KMS-11 (cell line): ENCODE data around the gene PTPRJ.

Experiments used
- H2AFZ ChIP-seq: fragments of 200-600 bp; sonication (generic); 2 replicates; pipeline ENCODE4 v1.6.1; 2016; ENCODE audit warnings: antibody characterized with exemption, mixed run types, low read depth
- H3K27ac ChIP-seq: fragments of 200-600 bp; sonication (generic); 2 replicates; pipeline ENCODE4 v1.6.1; 2016; ENCODE audit warnings: mild to moderate bottlenecking, mixed run types
- H3K27me3 ChIP-seq: fragments of 200-600 bp; sonication (generic); 2 replicates; pipeline ENCODE4 v1.6.1; 2017; ENCODE audit warnings: mild to moderate bottlenecking, low read depth, mixed run types, moderate library complexity; ENCODE audit not compliant: insufficient read depth
- H3K36me3 ChIP-seq: fragments of 200-600 bp; sonication (generic); 2 replicates; pipeline ENCODE4 v1.6.1; 2017; ENCODE audit warnings: mild to moderate bottlenecking, mixed run types; ENCODE audit not compliant: insufficient read depth
- H3K4me1 ChIP-seq: fragments of 200-600 bp; sonication (generic); 2 replicates; pipeline ENCODE4 v1.6.1; 2016; ENCODE audit warnings: mild to moderate bottlenecking, low read depth, mixed run types; ENCODE audit not compliant: poor library complexity, severe bottlenecking
- H3K4me2 ChIP-seq: fragments of 200-600 bp; sonication (generic); 2 replicates; pipeline ENCODE4 v1.7.0; 2016; ENCODE audit warnings: mild to moderate bottlenecking, mixed run types
- H3K4me3 ChIP-seq: fragments of 200-600 bp; sonication (generic); IDR thresholded peaks from 2 replicates; pipeline ENCODE4 v1.6.1; 2017; ENCODE audit warnings: low read depth, low read length, mixed read lengths; ENCODE audit not compliant: insufficient read depth
- H3K79me2 ChIP-seq: fragments of 200-600 bp; sonication (generic); 2 replicates; pipeline ENCODE4 v1.6.1; 2016; ENCODE audit warnings: low read depth, mixed run types; ENCODE audit not compliant: insufficient read depth
- H3K9ac ChIP-seq: fragments of 200-600 bp; sonication (generic); 2 replicates; pipeline ENCODE4 v1.6.1; 2016; ENCODE audit warnings: mild to moderate bottlenecking, mixed run types
- H4K20me1 ChIP-seq: fragments of 200-600 bp; sonication (generic); 2 replicates; pipeline ENCODE4 v1.6.1; 2016; ENCODE audit warnings: mild to moderate bottlenecking, mixed run types; ENCODE audit not compliant: insufficient read depth
- CTCF ChIP-seq: fragments of 200-600 bp; sonication (generic); conservative IDR thresholded peaks from 2 replicates; pipeline ENCODE4 v1.6.1; 2017; ENCODE audit warnings: low read depth, mild to moderate bottlenecking, antibody characterized with exemption, low read length, moderate library complexity, mixed read lengths

The PTPRJ gene

DNA sequence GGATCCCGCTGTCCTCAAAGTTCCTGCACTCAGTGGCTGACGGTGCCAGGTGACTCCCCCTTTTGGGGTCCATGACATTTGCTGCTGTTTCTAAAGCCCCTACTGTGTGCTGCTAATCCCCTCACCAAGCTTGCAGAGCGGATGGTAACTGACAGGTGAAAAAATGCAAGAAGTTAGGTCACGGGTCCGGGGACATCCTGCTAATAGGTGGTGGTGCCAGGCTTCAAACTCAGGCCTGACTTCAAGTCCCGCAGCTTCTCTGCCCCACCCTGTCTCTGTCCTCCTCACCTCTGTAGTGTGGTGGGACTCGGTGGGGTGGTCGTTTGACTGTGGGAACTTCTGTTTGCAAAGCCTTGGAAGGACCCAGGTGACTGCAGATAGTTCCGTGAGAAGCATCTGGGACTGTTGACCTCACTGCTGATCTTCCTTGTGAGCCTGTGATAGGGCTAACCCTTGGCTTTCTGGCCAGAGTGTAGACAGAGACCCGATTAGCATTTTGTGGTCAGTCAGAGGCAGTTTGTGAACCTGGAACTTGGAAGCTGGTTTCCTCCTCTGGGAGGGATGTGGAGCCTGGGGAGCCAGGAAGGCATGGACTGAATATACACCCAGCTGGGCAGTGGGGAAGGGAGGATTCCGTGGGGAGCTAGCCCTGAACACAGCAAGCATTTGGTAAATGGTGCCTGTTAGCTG, 120.8 kb downstream of the PTPRJ start:
- Histone ChIP-seq H3K79me2 (no peaks in the 10 kb centered on the region), H3K9ac (no peak overlapping the region), H3K27me3 (no peaks in the 10 kb centered on the region), H3K4me3 (no peak overlapping the region), H3K4me1 (peaks cover 6% of the 10 kb centered on the region), H4K20me1 (no peaks in the 10 kb centered on the region), H3K27ac (no peak overlapping the region), H3K4me2 (no peak overlapping the region), H3K36me3 (no peaks in the 10 kb centered on the region), H2AFZ (no peak overlapping the region)
- TF ChIP-seq CTCF: no peak

- Histone ChIP-seq H3K4me2 (no peak overlapping the region), H3K4me1 (peaks cover 14% of the 10 kb centered on the region), H3K79me2 (no peaks in the 10 kb centered on the region), H3K9ac (no peak overlapping the region), H3K27me3 (no peaks in the 10 kb centered on the region), H4K20me1 (no peaks in the 10 kb centered on the region), H3K4me3 (no peak overlapping the region), H3K27ac (no peak overlapping the region), H2AFZ (no peak overlapping the region), H3K36me3 (no peaks in the 10 kb centered on the region)
- no peak for TF ChIP-seq CTCF
These were observed 121.6 kb downstream of the PTPRJ start for GRCh38 chr11:48101958-48102357.

- H3K4me1 ChIP-seq: peaks cover 32% of the 10 kb centered on the region
- H3K27me3 ChIP-seq: no peaks in the 10 kb centered on the region
- H3K27ac ChIP-seq: no peak overlapping the region
- no peak overlapping the region for H2AFZ ChIP-seq
- H3K79me2 ChIP-seq: no peaks in the 10 kb centered on the region
- H3K4me3 ChIP-seq: no peak overlapping the region
- H3K9ac ChIP-seq: no peak overlapping the region
- no peaks in the 10 kb centered on the region for H4K20me1 ChIP-seq
- no peak overlapping the region for H3K4me2 ChIP-seq
- no peak for TF ChIP-seq CTCF
- no peaks in the 10 kb centered on the region for H3K36me3 ChIP-seq
These were observed 123.5 kb downstream of the PTPRJ start for GRCh38 chr11:48103621-48104567.

DNA sequence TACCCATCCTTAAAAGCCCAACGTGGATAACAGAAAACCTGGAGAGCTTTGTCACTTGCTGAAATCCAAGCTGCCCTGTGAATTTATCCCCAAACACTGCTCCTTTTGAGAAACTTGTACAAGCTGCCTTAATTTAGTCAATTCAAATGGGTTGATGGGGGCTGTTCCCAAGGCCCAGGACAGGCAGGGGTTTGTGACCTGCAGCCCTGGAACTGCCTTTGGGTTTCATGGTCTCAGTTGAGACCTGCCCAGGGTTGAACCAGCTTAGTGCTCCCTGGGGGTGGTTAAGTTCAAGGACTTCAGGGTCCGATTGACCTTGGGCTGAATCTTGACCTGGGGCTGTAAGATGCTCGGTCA, 124.2 kb downstream of the PTPRJ start:
- H4K20me1 ChIP-seq: no peaks in the 10 kb centered on the region
- no peak overlapping the region for H2AFZ ChIP-seq
- TF ChIP-seq CTCF: no peak
- no peak overlapping the region for H3K4me2 ChIP-seq
- H3K4me3 ChIP-seq: no peak overlapping the region
- H3K4me1 ChIP-seq: peaks cover 38% of the 10 kb centered on the region
- no peaks in the 10 kb centered on the region for H3K27me3 ChIP-seq
- no peak overlapping the region for H3K27ac ChIP-seq
- H3K36me3 ChIP-seq: no peaks in the 10 kb centered on the region
- no peak overlapping the region for H3K9ac ChIP-seq
- H3K79me2 ChIP-seq: no peaks in the 10 kb centered on the region
